Esophagus squamous epithelium (tissue), 4 donors: ENCODE results near the gene NOL3.

Experiments
- POLR2A ChIP-seq, 4 donors: fragments of 450-650 bp; IDR thresholded peaks; one replicate each; pipeline ENCODE4 v1.6.1; 2017; ENCODE audit warnings: antibody characterized with exemption in 4 of 4, mild to moderate bottlenecking in 4 of 4, moderate library complexity in 3 of 4
- TF ChIP-seq, protein P1 (sequence below), 6 experiments: fragments of 450-650 bp in 4 of 6; fragments of 200-600 bp in 2 of 6; sonication (generic) in 2 of 6; IDR thresholded peaks; one replicate each; pipeline ENCODE4 v1.5.1; 2016 to 2019; ENCODE audit warnings: antibody characterized with exemption in 6 of 6, mild to moderate bottlenecking in 4 of 6, moderate library complexity in 4 of 6

DNA sequence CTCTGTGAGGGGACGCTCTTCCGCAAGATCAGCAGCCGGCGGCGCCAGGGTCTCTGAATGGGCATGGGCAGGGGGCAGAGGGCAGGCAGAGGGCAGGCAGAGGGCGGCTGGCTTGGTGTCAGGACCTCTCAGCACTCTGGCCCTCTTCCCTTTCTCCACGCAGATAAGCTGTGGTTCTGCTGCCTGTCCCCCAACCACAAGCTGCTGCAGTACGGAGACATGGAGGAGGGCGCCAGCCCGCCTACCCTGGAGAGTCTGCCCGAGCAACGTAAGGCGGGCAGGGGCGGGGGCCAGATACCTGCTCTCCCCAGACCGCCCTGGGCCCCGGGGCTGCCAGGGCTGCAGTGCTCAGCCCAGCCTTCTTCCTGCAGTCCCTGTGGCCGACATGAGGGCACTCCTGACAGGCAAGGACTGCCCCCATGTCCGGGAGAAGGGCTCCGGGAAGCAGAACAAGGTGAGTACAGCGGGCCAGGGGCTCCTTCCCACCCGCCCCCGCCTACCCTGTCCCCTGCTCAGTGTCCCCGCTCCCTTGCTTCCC is 32.7 kb downstream of the NOL3 start:
- TF ChIP-seq, protein P1, sequence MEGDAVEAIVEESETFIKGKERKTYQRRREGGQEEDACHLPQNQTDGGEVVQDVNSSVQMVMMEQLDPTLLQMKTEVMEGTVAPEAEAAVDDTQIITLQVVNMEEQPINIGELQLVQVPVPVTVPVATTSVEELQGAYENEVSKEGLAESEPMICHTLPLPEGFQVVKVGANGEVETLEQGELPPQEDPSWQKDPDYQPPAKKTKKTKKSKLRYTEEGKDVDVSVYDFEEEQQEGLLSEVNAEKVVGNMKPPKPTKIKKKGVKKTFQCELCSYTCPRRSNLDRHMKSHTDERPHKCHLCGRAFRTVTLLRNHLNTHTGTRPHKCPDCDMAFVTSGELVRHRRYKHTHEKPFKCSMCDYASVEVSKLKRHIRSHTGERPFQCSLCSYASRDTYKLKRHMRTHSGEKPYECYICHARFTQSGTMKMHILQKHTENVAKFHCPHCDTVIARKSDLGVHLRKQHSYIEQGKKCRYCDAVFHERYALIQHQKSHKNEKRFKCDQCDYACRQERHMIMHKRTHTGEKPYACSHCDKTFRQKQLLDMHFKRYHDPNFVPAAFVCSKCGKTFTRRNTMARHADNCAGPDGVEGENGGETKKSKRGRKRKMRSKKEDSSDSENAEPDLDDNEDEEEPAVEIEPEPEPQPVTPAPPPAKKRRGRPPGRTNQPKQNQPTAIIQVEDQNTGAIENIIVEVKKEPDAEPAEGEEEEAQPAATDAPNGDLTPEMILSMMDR (IDR thresholded peaks at IDR 0.05), result no peak
- no peak for TF ChIP-seq POLR2A (IDR thresholded peaks at IDR 0.05)
